RWPE1 (cell line): Measurements from ENCODE around the gene CASK.

Experiments used
- CTCF ChIA-PET: fragments of 350-600 bp; sonication (Branson Sonifier 250); formaldehyde crosslinking; extraction: SDS; loops from one replicate; lab custom pipeline; 2021; lab: Yijun Ruan, JAX
- POLR2A ChIA-PET: fragments of 400-600 bp; formaldehyde crosslinking; extraction: SDS; loops from one replicate; lab custom pipeline; 2020; ENCODE audit warnings: antibody characterized with exemption; ENCODE audit not compliant: low non-redundant PET; lab: Yijun Ruan, JAX
- DNase-seq: peaks from one replicate; pipeline ENCODE4 v3.0.0; 2012; ENCODE audit warnings: low spot score
- H3K27ac ChIP-seq: fragments of 450-650 bp; 2 replicates; pipeline ENCODE4 v1.5.1; 2017
- CTCF ChIP-seq: fragments of 450-650 bp; conservative IDR thresholded peaks from 2 replicates; pipeline ENCODE4 v1.5.1; 2017; ENCODE audit warnings: low read depth, mild to moderate bottlenecking

CASK gene

GRCh38 chrX:41730081-41730480 is 193.3 kb downstream of the CASK start:
- TF ChIP-seq CTCF: no peak
- no peak overlapping the region for H3K27ac ChIP-seq
- no peak for DNase-seq
- POLR2A ChIA-PET: no interaction called here
- CTCF ChIA-PET: no interaction called here

- ChIA-PET CTCF (no interaction called here), POLR2A (no interaction called here)
- no peak overlapping the region for H3K27ac ChIP-seq
- no peak for TF ChIP-seq CTCF
- DNase-seq: no peak
Measured at GRCh38 chrX:41728125-41728524, 195.2 kb downstream of the CASK start.

- ChIA-PET POLR2A (no interaction called here), CTCF (no interaction called here)
- no peak within 1 kb of the TSS for H3K27ac ChIP-seq
- TF ChIP-seq CTCF: no peak
- no peak for DNase-seq
Measured at GRCh38 chrX:41723826-41724225, 199.5 kb downstream of the CASK start, which contains the start of gene GPR82. GPR82 (plus strand) TSS chrX:41724181; CDS start chrX:41727027, 2,846 bp downstream.

GRCh38 chrX:41722816-41723618 is 200.3 kb downstream of the CASK start:
- no peak for TF ChIP-seq CTCF
- POLR2A ChIA-PET: no interaction called here
- no peak for DNase-seq
- no peak overlapping the region for H3K27ac ChIP-seq
- CTCF ChIA-PET: no interaction called here

GRCh38 chrX:41722214-41722613 is 201.1 kb downstream of the CASK start:
- ChIA-PET POLR2A (no interaction called here), CTCF (no interaction called here)
- DNase-seq: no peak
- no peak for TF ChIP-seq CTCF
- H3K27ac ChIP-seq: no peak overlapping the region

- CTCF ChIA-PET: interaction anchor here (0.6 kb wide), 1 partner anchor 10 kb away, joined by 3 read pairs; no protein-coding TSS in a partner anchor
- no peak overlapping the region for H3K27ac ChIP-seq
- POLR2A ChIA-PET: no interaction called here
Measured at GRCh38 chrX:41721590-41721989, 201.8 kb downstream of the CASK start.

More at GRCh38 chrX:41721590-41721989, 201.8 kb downstream of the CASK start:
- TF ChIP-seq CTCF: no peak
- DNase-seq: no peak
